HG03139 (cell line): ENCODE measurements around the gene DBX1.

ENCODE experiments used
- ATAC-seq: cut with Tn5 transposase; IDR thresholded peaks from one replicate; pipeline ENCODE4 v1.9.1; 2021; ENCODE audit not compliant: unreplicated experiment

DBX1 gene

DNA sequence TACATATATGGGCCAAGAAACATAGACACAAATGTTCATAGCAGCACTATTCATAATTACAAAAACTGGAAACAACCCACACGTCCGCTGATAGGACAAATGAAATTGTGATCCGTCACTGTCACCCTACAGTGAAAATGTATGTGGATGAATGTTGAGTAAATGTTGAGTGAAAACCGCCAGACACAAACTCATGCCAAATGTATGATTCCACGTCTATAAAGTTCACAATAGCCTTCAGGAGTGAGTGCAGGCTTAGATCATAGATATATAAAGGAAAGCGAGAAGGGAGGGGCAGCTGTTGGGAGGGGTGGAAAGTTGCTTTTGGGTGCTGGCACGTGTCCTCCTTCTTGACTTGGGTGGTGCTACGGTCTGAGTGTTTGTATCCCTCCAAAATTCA is 33.6 kb downstream of the DBX1 start:
- no peak for ATAC-seq

DNA sequence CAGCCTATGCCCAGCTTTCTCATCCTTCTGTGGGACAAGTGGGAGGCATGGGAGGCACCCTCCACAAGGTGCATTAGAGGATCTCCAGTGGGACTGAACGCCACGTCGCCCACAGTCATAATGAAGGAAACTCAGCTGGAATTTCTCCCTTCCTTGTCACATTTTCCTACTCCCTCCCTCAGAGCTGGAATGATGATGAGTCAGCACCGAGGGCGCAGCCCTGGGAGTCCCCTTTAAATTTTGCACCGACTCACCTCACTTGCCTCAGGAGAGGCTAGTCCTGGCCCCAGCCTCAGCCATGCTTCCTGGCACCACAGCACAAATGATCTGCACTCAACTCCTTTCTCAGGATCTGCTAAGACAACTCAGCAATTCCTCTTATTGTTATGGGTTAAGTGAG is 34.3 kb downstream of the DBX1 start:
- ATAC-seq: no peak

DNA sequence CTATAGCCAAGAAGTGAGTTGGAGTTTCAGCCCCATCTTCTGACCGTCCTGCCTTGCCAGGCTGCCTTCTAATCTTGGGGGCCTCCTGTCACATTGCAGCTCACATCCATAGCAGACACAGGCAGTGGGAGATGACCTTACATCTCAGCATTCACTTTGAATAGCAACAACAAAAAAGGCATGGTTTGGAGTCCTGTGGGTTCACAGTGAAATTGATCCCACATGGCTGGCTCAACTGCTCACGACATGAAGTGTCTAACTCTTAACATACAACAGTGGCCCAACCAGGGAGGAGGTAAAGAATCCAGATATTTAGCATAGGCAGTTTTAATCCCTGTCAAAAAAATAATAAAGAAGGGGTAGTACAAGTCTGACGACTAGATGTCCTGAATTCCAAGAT is 38.1 kb downstream of the DBX1 start:
- ATAC-seq: no peak

DNA sequence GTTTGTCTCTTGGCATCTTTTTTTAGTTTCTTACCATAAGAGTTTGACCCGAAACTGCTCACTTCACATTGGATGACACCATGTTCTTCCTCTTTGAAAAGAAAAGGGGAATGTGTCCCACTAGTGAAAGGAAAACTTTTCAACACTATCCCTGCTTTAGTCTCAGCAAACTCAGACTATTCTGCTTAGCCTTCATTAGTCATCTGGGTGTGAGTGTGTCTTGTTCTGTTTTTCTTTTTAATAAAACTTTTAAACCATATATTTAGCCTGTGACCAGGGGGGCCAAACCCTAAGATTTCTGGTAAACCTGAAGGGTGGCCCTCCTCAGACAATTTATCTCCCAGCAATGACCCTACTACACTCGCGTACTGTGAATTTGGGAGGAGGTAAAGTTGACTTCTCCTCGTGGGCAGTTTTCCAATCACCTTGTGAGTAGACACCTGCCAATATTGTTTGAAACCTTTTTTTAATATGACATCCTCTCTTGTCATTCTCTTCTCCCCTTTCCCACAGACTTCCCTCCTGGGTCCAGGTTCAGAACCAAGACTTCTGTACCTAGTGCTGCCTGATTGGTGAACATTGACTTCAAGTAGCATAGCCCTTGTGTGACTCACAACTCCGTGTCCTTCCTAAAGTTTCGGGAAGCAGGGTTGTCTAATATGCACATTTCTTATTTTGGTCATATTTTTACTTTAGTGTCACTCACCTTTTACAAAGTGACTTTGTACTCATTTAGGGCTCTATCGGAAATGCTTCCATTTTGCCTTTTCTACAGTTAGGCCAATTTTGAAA is 39.9 kb downstream of the DBX1 start:
- ATAC-seq: no peak

DNA sequence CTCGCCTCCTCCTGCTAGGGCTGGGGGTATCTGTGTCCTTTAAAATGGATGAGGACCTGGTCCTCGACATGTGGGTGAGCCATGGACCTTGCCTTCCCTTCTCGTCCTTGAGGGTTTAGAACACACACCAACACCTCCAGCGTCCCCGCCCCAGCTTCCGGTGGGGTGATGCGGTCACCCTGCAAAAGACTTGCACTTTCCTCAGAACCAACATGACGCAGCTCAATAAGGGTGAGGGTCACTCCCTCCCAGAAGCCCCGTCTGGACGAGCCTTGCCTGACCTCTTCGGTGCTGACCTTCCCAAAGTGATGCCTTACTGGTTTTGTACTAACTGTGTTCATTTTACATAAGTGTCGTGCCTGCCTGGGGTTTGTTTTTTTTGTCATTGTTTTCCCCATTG is 41.0 kb downstream of the DBX1 start:
- no peak for ATAC-seq

DNA sequence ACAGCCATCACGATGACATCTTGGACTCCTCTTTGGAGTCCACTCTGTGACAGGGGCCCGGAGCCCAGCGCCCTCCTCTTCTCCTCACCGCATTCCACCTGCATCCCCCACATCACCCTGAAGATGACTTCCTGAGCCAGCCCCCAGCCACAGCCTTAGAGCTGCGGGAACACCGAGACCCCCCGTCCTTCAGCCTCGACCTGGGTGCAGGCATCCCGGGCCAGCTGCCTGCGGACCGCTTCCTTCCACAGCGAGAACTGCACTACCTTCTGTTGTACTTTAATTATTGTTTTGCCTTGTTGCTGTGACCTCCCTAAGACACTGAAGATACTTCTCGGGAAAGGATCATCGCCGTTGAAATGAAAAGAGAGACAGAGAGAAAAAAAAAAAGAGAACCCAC is 42.1 kb downstream of the DBX1 start:
- no peak for ATAC-seq

DNA sequence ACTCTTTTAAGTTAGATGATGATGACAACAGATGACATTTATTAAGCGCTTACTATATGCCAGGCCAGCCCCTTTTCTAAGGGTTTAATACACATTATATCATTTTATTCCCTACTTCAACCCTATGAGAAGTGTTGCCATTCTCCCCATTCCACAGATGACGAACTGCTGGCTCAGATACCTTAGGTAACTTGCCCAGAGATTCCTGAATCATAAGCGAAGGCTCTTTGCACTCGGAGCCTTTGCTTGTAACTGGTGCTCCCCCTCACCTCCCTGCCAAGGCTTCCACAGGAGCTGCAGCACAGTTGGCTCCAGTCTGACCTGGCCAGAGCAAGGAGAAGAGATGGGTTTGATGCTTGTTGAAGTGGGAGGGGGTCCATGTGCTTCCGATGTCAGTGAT is 43.0 kb downstream of the DBX1 start:
- no peak for ATAC-seq

DNA sequence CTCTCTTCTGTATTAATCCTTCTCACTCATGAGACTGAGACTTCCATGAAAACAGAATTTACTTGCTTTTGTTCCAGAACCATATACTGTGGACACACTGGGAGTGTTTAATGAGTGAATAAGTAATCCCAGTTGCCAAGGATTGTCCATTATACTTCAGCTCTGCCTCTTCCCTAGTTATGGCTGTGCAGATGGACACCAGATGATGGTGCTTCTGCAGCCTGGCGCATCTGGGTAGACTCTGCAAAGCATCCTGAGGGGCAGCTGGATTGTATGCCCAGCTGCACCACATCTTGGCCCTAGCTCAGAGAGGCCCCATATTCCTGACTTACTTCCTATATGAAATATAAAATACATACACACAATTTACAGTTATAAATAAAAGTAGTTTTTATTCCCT is 43.5 kb downstream of the DBX1 start:
- no peak for ATAC-seq

DNA sequence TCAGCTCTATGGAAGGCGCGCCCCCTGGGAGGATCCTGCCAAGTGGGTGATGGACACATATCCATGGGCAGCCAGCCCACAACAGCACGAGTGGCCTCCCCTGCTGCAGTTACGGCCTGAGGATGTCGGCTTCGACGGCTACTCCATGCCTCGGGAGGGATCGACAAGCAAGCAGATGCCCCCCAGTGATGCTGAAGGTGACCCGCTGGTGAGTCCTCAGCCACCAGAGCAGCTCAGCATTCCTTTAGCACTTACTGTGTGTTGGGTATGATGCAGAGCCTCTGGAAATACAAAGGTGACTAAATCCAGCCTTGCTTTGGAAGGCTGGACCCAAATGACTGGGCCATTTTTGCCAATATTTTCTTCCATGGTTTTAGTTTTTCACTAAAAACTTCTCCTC is 45.7 kb downstream of the DBX1 start:
- ATAC-seq: no peak

DNA sequence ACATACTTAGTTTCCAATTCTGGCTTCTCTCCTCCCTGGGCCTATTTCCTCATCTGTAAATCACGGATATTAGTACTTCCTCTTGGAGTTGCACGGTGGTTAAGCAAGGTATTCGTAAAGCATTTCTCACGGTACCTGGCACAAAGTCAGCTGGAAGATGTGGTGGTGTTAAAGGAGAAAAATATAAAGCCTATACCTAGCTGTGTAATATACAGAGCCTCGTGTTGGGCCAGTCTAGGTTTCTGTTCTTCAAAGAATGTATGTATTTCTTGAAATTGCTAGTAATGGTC is 47.2 kb downstream of the DBX1 start:
- ATAC-seq: no peak

DNA sequence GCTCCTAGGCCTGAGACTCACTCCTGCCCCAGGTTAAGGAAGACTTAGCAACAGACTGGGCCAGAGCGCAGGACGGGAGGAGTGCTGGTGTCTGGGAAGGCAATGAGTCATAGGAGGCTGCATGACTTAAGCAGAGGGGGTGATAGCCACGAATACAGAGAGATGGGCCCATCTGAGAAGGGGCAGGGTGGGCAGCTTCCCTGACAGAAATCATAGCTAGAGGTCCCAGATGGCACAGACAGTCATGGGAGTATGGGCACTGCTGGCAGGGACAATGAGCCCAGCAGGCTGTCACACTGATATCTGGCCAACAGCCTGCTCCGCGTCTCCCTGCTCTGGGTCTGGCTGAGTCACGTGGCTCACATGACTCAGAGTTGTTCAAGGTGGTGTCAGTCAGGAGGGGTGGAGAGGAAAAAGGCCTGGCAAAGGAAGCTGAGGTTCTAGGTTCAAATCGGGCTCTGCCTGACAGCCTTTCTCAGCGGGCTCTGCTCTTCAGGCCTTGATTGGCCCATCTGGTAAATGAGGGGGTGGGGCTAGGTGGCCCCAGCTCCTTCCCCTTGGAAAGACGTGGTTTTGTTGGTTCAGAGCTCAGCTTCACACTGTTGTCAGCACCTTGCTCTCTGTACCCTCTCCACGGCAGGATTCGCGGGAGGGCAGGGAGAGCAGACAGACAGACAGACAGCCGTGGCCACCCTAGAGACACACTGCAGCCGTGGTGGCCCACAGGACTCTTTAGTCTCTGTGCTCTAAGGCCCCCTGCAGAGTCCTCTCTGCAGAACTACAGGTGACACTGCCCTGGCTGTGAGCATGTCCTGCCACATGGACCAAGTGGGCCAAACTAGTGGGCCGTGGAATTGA is 47.8 kb downstream of the DBX1 start:
- ATAC-seq: no peak

DNA sequence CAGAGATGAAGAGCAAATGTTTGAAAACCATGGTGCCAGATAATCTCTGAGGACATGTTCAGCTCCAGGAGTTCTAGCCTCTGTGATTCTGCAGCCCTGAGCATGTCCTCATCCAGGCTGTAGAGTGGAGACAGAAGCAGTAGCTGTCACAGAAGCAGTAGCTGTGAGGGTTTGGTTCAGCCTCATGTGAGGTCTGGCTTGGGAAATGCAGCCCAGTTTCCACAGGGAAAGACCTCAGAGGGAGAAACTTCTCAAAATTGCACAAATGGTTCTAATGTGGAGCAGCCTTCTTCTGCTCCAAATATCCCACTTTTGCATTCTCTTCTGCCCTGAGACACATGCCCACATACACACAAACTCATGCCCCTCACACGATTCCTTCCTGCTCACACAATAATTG is 48.4 kb downstream of the DBX1 start:
- no peak for ATAC-seq

DNA sequence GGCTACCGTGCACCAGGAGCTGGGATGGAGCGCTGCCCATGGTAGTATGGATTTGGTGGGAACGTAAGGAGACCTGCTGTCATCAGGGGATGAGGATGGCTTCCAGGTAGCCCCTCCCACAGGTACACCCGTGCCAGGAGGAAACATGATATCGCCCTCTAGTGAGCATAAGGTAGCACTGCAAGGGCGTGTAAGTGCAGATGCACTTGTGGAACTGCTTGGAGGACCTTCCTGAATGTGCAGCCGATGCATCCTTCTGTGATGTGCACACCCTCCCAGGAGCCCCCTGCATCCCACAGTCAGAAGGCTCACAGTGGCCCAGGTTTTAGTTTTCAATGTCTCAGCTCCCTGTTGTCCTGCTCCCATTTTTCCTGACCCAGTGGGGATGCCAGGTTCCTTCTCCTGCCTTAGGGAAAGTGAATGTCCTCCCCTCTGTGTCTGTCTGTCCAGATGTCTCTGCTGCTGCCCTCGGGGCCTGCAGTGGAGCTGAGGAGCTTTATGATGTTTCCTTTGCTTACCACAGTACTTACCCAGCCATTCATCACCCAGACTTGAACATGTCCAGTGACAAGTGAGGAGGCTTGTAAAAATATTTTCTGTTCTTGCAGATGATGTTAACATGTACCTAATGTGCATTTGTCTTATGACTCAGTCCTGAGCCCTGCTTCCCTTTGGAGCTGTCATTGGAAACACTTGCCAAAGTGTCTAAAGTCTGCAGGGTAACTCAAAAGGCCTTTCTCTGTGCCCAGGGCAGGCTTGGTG is 49.2 kb downstream of the DBX1 start:
- no peak for ATAC-seq

DNA sequence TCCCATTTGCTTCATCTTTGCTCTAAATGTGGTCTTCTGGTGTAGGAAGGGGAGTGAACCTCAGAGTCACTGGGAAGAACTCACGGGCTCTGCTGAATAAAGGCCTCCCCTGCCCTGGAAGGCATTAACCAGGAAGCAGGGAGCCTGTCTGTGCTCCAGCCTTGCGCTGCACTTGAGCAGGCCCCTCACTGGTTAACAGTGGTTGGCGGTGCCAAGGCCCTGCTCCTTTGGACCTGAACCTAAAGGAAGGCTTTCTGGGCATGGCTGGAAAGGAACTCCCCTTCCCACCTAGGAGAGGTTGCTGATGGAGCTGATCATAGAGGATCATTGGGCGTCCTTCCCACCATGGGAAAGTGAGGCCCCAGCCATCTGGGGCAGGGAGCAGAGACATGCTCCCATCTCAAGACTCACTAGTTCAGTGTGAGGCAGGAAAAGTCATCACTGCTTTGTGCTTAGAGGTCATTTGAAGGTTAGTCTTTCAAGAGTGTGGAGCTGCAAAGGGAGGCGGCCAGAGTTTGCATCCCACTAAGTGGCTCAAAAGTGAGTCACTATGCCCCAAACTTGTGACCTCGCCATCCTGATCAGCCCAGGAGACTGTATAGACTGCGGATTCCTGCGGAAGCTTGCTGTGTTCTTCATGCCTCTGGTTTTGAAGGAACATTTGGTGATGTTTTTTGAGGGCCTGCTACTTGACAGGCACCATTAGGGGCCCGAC is 50.4 kb downstream of the DBX1 start:
- no peak for ATAC-seq
